Measurements from ENCODE around the gene NKX3-2. TPM values are rescaled to one million over a fixed set of nuclear protein-coding genes. Genes with fewer than 3 reads are reported as not detected.

The NKX3-2 gene
- total and polyA plus RNA-seq, 9 of the 15 experiments (the other 6 are each of a cell fraction or from before 2014, with no cell fraction given) = 0.03 to 0.81 (median 0.27) TPM; not detected in 1

GRCh38 chr4:13548984-13549546 lies 4.8 kb upstream of the NKX3-2 start (continued):
- TF ChIP-seq E2F8 (IDR thresholded peaks at IDR 0.05; ENCODE audit: low read depth, partially characterized antibody) (no peak), ARHGAP35 (IDR thresholded peaks at IDR 0.05; ENCODE audit: partially characterized antibody) (no peak), ZNF778 (CRISPR knock-in tag; IDR thresholded peaks at IDR 0.05) (no peak), MCM3 (IDR thresholded peaks at IDR 0.05) (no peak), ZSCAN29 (IDR thresholded peaks at IDR 0.05) (no peak), SMARCA4 (IDR thresholded peaks at IDR 0.05) (no peak), TCF7L2 (IDR thresholded peaks at IDR 0.05; ENCODE audit: low read depth, low read length) (no peak), KLF16 (IDR thresholded peaks at IDR 0.05) (0 out of 2 replicates have a peak, but pooled peaks have one; percentile 10), HDGF (IDR thresholded peaks at IDR 0.05) (no peak), ZNF212 (CRISPR knock-in tag; IDR thresholded peaks at IDR 0.05) (no peak), JUN (IDR thresholded peaks at IDR 0.05; ENCODE audit: borderline replicate concordance, low read depth, low read length) (no peak), JUN (CRISPR knock-in tag; IDR thresholded peaks at IDR 0.05; ENCODE audit: borderline replicate concordance) (0 out of 2 replicates have a peak, but pooled peaks have one; percentile 27), ZNF184 (CRISPR knock-in tag; IDR thresholded peaks at IDR 0.05) (no peak), CREM (IDR thresholded peaks at IDR 0.05; ENCODE audit: low read depth) (no peak), PATZ1 (CRISPR knock-in tag; IDR thresholded peaks at IDR 0.05; ENCODE audit: borderline replicate concordance) (no peak), KDM5B (IDR thresholded peaks at IDR 0.05; ENCODE audit: insufficient replicate concordance, low read depth, low read length) (no peak), SLC30A9 (CRISPR knock-in tag; IDR thresholded peaks at IDR 0.05) (no peak), PTBP1 (IDR thresholded peaks at IDR 0.05; ENCODE audit: low read depth, low read length) (no peak), MAFF (IDR thresholded peaks at IDR 0.05; ENCODE audit: low read length) (no peak), FOXO4 (CRISPR knock-in tag; IDR thresholded peaks at IDR 0.05) (no peak), TARDBP (IDR thresholded peaks at IDR 0.05) (0 out of 2 replicates have a peak, but pooled peaks have one; percentile 28), HNRNPL (IDR thresholded peaks at IDR 0.05; ENCODE audit: low read depth, low read length) (no peak), ZNF23 (CRISPR knock-in tag; IDR thresholded peaks at IDR 0.05) (no peak), FOXJ3 (CRISPR knock-in tag; IDR thresholded peaks at IDR 0.05) (no peak), DLX4 (CRISPR knock-in tag; IDR thresholded peaks at IDR 0.05) (no peak), PHF21A (IDR thresholded peaks at IDR 0.05; ENCODE audit: borderline replicate concordance, low read depth) (no peak), RB1 (IDR thresholded peaks at IDR 0.05; ENCODE audit: low read depth) (peak; percentile 57; the same call in 1 of the 2 replicates)
